Fibroblast of mammary gland (primary cell): ENCODE measurements around the gene COBL.

Source experiments
- DNase-seq: peaks from one replicate; pipeline ENCODE4 v3.0.0-alpha.2; 2010; ENCODE audit warnings: low read depth
- H3K4me3 ChIP-seq: 2 replicates; pipeline ENCODE4 v1.5.1; 2011; ENCODE audit warnings: low read depth, mild to moderate bottlenecking, low read length, moderate library complexity; ENCODE audit not compliant: control insufficient read depth
- TF ChIP-seq, protein P1 (sequence below): conservative IDR thresholded peaks from 2 replicates; pipeline ENCODE4 v1.5.1; 2011; ENCODE audit warnings: low read depth, low read length, inconsistent platforms; ENCODE audit not compliant: control insufficient read depth, insufficient read depth

The COBL gene

GRCh38 chr7:51239691-51240090 lies 76.9 kb downstream of the COBL start:
- DNase-seq, result no peak
- no peak overlapping the region for H3K4me3 ChIP-seq
- TF ChIP-seq, protein P1, sequence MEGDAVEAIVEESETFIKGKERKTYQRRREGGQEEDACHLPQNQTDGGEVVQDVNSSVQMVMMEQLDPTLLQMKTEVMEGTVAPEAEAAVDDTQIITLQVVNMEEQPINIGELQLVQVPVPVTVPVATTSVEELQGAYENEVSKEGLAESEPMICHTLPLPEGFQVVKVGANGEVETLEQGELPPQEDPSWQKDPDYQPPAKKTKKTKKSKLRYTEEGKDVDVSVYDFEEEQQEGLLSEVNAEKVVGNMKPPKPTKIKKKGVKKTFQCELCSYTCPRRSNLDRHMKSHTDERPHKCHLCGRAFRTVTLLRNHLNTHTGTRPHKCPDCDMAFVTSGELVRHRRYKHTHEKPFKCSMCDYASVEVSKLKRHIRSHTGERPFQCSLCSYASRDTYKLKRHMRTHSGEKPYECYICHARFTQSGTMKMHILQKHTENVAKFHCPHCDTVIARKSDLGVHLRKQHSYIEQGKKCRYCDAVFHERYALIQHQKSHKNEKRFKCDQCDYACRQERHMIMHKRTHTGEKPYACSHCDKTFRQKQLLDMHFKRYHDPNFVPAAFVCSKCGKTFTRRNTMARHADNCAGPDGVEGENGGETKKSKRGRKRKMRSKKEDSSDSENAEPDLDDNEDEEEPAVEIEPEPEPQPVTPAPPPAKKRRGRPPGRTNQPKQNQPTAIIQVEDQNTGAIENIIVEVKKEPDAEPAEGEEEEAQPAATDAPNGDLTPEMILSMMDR, result no peak

GRCh38 chr7:51238981-51239495 lies 77.6 kb downstream of the COBL start:
- H3K4me3 ChIP-seq, result no peak overlapping the region
- no peak for DNase-seq
- TF ChIP-seq, protein P1, result no peak

GRCh38 chr7:51237446-51238133 lies 79.0 kb downstream of the COBL start:
- H3K4me3 ChIP-seq, result no peak overlapping the region
- no peak for DNase-seq
- TF ChIP-seq, protein P1, result no peak

GRCh38 chr7:51236470-51237132 lies 80.0 kb downstream of the COBL start:
- no peak for DNase-seq
- TF ChIP-seq, protein P1, result no peak
- H3K4me3 ChIP-seq, result no peak overlapping the region

DNA sequence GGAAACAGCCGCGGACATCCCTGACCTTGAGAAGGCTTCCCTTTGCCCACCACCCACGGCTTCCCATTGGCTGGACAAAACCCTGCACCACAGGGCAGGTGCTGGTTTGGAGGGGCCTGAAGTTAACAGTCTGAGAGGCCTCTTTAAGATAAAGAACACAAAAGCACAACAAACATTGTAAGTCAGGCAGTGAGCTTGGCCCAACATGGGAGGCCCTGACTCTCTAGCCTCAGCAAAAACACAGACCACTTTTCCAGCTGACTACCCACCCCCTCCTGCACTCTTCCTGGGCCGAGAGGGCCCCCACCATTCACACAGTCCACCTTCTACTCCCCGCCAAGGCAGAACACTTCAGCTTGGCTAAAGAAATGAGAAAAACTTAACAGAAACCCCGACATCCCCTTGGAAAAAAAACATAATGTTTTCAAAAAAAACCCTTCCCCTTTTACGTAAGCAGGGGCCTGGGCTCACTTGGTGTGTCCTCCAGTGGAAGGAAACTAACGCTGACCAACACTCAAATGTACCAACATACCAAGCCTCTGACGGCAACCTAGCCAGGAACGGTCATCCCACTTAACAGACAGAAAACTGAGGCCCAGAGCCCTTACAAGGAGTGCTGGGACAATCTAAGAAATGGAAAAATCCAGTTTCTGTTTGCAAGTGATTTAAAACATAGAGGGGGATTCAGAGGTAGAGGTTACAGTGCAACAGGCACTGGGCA lies 80.9 kb downstream of the COBL start:
- no peak overlapping the region for H3K4me3 ChIP-seq
- TF ChIP-seq, protein P1, result no peak
- DNase-seq, result no peak

GRCh38 chr7:51234609-51235308 lies 81.8 kb downstream of the COBL start:
- no peak overlapping the region for H3K4me3 ChIP-seq
- TF ChIP-seq, protein P1, result no peak
- no peak for DNase-seq
